ENCODE data around the gene FLNA.

DNA sequence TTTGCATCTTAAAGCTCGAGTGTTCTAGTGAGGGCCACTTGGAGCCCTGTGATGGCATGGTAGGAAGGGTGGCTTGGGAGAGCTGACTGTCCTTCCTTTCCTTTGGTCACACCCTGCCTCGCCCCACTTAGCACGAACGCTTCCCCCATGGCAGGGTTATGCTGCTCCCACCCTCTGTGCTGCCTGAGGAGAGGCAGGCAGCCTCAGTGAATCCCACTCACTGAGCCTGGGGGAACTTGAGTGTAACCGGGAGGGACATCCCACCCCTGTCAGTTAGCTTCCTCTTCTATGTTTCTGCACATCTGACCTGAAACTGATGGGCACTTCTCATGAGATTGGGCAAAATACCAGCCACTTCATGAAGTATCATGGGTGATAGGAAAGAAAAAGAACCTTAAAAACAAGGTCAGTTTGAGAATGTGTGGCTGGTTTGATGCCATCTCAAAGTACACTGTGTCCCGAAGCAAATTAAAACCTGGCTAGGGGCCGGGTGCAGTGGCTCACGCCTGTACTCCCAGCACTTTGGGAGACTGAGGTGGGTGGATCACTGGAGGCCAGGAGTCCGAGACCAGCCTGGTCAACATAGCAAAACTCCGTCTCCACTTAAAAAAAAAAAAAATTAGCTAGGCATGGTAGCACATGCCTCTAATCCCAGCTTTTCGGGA, 68.8 kb downstream of the FLNA start:
- TF ChIP-seq CTCF (IDR thresholded peaks at IDR 0.05) (no peak), POLR2A (IDR thresholded peaks at IDR 0.05; ENCODE audit: low read length) (no peak), MYC (IDR thresholded peaks at IDR 0.05; ENCODE audit: borderline replicate concordance, low read length) (no peak), ELK1 (IDR thresholded peaks at IDR 0.05; ENCODE audit: low read depth, low read length) (no peak), ZSCAN20 (CRISPR knock-in tag; IDR thresholded peaks at IDR 0.05) (no peak), MAFK (IDR thresholded peaks at IDR 0.05; ENCODE audit: partially characterized antibody) (no peak), MAX (IDR thresholded peaks at IDR 0.05) (no peak), CEBPB (IDR thresholded peaks at IDR 0.05) (no peak), CHD2 (IDR thresholded peaks at IDR 0.05; ENCODE audit: low read length, partially characterized antibody) (no peak), NR3C1 (IDR thresholded peaks at IDR 0.05) (no peak), TP53 (CRISPR knock-in tag; IDR thresholded peaks at IDR 0.05) (no peak), EP300 (IDR thresholded peaks at IDR 0.05) (no peak)

All from A549 (cell line).